A549 (cell line): ENCODE measurements around the gene PJVK. TPM values are rescaled to one million over a fixed set of nuclear protein-coding genes. Genes with fewer than 3 reads are reported as not detected.

Experiments used
- ATAC-seq, 2 experiments: fragments of 200-7000 bp in 1 of 2; fragments of >200 bp in 1 of 2; cut with Nextera tagmentation in 1 of 2; cut with Tn5 transposase in 1 of 2; 3 replicates each; pipeline versions ENCODE4 v1.8.0 to v1.9.1; 2018 to 2020; ENCODE audit warnings: mild to moderate bottlenecking in 1 of 2, moderate library complexity in 1 of 2
- CTCF ChIA-PET: fragments of 300-600 bp; sonication (Branson Sonifier 250); formaldehyde crosslinking; extraction: SDS; loops from one replicate; lab custom pipeline; 2021; ENCODE audit warnings: antibody characterized with exemption, inconsistent platforms; lab: Yijun Ruan, JAX
- POLR2A ChIA-PET: fragments of 350-600 bp; formaldehyde crosslinking; extraction: SDS; loops from one replicate; lab custom pipeline; 2021; ENCODE audit warnings: antibody characterized with exemption, inconsistent platforms; lab: Yijun Ruan, JAX
- DNase-seq, 2 experiments: peaks; one replicate each; pipeline versions ENCODE4 v3.0.0 to v3.0.0-alpha.2; 2011 to 2016; ENCODE audit warnings: low read depth in 1 of 2, low spot score in 1 of 2
- FAIRE-seq: peaks from 2 replicates; lab custom pipeline; 2011; peaks lifted over from hg19 to GRCh38; lab: Jason Lieb, UNC
- H3K27ac ChIP-seq, 2 experiments: fragments of >200 bp; sonication (Bioruptor Twin); formaldehyde crosslinking; 3 replicates each; pipeline ENCODE4 v1.5.1; 2016 to 2017
- H3K4me1 ChIP-seq: fragments of >200 bp; sonication (Bioruptor Twin); formaldehyde crosslinking; 3 replicates; pipeline ENCODE4 v1.6.1; 2016
- H3K4me2 ChIP-seq: fragments of >200 bp; sonication (Bioruptor Twin); formaldehyde crosslinking; 3 replicates; pipeline ENCODE4 v1.6.1; 2016
- H3K4me3 ChIP-seq: fragments of >200 bp; sonication (Bioruptor Twin); formaldehyde crosslinking; 3 replicates; pipeline ENCODE4 v1.5.1; 2016
- H3K9me3 ChIP-seq: fragments of >200 bp; sonication (Bioruptor Twin); formaldehyde crosslinking; 3 replicates; pipeline ENCODE4 v1.6.1; 2016
- CBX8 ChIP-seq: fragments of 200-600 bp; sonication (generic); IDR thresholded peaks from 2 replicates; pipeline ENCODE4 v1.6.1; 2016
- CHD2 ChIP-seq: fragments of 150-350 bp; IDR thresholded peaks from 2 replicates; pipeline ENCODE4 v1.6.1; 2014; ENCODE audit warnings: low read length; ENCODE audit not compliant: partially characterized antibody
- EHF ChIP-seq: fragments of 250-450 bp; sonication (Bioruptor Pico); IDR thresholded peaks from 2 replicates; pipeline ENCODE4 v1.5.0; 2020; ENCODE audit warnings: mild to moderate bottlenecking
- EP300 ChIP-seq, 2 experiments: fragments of >200 bp; sonication (Bioruptor Twin); formaldehyde crosslinking; IDR thresholded peaks; 2 replicates in 1 of 2; 3 replicates in 1 of 2; pipeline ENCODE4 v1.6.1; 2016 to 2017
- GATA3 ChIP-seq: IDR thresholded peaks from 2 replicates; pipeline ENCODE4 v1.6.1; 2012; ENCODE audit warnings: borderline replicate concordance
- HEYL ChIP-seq: fragments of 250-450 bp; sonication (Bioruptor Pico); IDR thresholded peaks from 2 replicates; pipeline ENCODE4 v1.8.0; 2021; ENCODE audit warnings: mild to moderate bottlenecking, moderate library complexity
- HOXB13 ChIP-seq: fragments of 250-450 bp; sonication (Bioruptor Pico); IDR thresholded peaks from 2 replicates; pipeline ENCODE4 v1.5.0; 2020; ENCODE audit warnings: low read depth, mild to moderate bottlenecking, moderate library complexity
- HOXB5 ChIP-seq: fragments of 250-450 bp; sonication (Bioruptor Pico); IDR thresholded peaks from 2 replicates; pipeline ENCODE4 v1.5.0; 2020; ENCODE audit warnings: mild to moderate bottlenecking, moderate library complexity
- KDM1A ChIP-seq: fragments of 200-600 bp; sonication (generic); IDR thresholded peaks from 2 replicates; pipeline ENCODE4 v1.6.1; 2016; ENCODE audit warnings: low read depth, mild to moderate bottlenecking
- KDM5A ChIP-seq: fragments of 200-600 bp; sonication (generic); IDR thresholded peaks from 2 replicates; pipeline ENCODE4 v1.6.1; 2016; ENCODE audit warnings: antibody characterized with exemption, mild to moderate bottlenecking
- MAZ ChIP-seq: fragments of 150-350 bp; IDR thresholded peaks from 2 replicates; pipeline ENCODE4 v1.6.1; 2014; ENCODE audit warnings: antibody characterized with exemption, low read depth, low read length, borderline replicate concordance
- MYC ChIP-seq: IDR thresholded peaks from 2 replicates; pipeline ENCODE4 v1.6.1; 2012; ENCODE audit warnings: mild to moderate bottlenecking, inconsistent platforms, low read length, improper control_type of control experiment, borderline replicate concordance
- RFX5 ChIP-seq: fragments of 450-650 bp; IDR thresholded peaks from 2 replicates; pipeline ENCODE4 v1.7.1; 2014; ENCODE audit warnings: antibody characterized with exemption, mild to moderate bottlenecking, moderate library complexity
- TFCP2L1 ChIP-seq: fragments of 250-450 bp; sonication (Bioruptor Pico); IDR thresholded peaks from 2 replicates; pipeline ENCODE4 v1.5.0; 2021; ENCODE audit warnings: mild to moderate bottlenecking
- TP53 ChIP-seq: fragments of 250-450 bp; sonication (Bioruptor Pico); IDR thresholded peaks from 2 replicates; pipeline ENCODE4 v1.5.0; 2021; ENCODE audit warnings: mild to moderate bottlenecking, moderate library complexity
- WGBS: methylation state at CpG from one replicate; pipeline ENCODE4 v1.1.6; 2017; ENCODE audit errors: missing lambda C conversion rate; 5-methylcytosine and 5-hydroxymethylcytosine counted together
- polyA plus RNA-seq, 4 experiments: library from polyadenylated mRNA; depleted of rRNA in 3 of 4; stranded (reverse); fragments of >200 nt; fragmentation: RNase III in 1 of 4; extraction: RNeasy Plus Mini Kit Qiagen cat#74134 plus additional on column Dnase treatment in 1 of 4; gene quantifications; 2 replicates in 3 of 4; 3 replicates in 1 of 4; pipeline ENCODE4 v1.2.3, GENCODE V29; 2011 to 2017
- TF ChIP-seq, protein P1 (sequence below): IDR thresholded peaks from 2 replicates; pipeline ENCODE4 v1.6.1; 2012
- TF ChIP-seq, protein P2 (sequence below): fragments of 450-650 bp; IDR thresholded peaks from 2 replicates; pipeline ENCODE4 v1.6.1; 2014; ENCODE audit warnings: antibody characterized with exemption
- TF ChIP-seq, protein P3 (sequence below): fragments of >200 bp; sonication (Bioruptor Twin); formaldehyde crosslinking; IDR thresholded peaks from 3 replicates; pipeline ENCODE4 v1.5.1; 2016
- TF ChIP-seq, protein P4 (sequence below): IDR thresholded peaks from 2 replicates; pipeline ENCODE4 v1.6.1; 2012; ENCODE audit warnings: low read depth, borderline replicate concordance

Gene PJVK
- polyA plus RNA-seq, 2 of the 4 experiments (the other 2 are of a cell fraction) = 3.6 to 10.1 TPM

DNA sequence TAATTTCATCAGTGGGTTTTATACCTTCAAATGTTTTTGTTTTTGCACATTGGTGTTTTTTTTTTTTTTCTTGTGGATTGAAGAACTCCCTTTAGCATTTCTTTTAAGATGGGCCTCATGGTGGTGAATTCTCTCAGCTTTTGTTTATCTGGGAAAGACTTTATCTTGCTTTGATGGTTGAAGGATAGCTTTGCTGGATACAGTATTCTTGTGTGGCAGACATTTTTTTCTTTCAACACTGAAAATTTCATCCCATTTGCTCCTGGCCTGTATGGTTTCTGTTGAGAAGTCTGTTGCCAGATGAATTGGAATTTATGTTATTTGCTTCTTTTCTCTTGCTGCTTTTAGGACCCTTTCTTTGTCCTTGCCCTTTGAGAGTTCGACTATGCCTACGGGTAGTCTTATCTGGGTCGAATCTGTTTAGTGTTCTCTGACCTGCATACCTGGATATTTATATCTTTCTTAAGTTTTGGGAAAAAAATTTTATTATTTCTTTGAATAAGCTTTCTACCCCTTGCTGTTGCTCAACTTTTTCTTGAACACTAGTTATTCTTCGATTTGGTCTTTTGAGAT lies 25.8 kb upstream of the PJVK start:
- H3K27ac ChIP-seq = no peak overlapping the region
- ChIA-PET POLR2A (no interaction called here), CTCF (interaction anchor here (0.6 to 8.5 kb wide), 5 partner anchors 10 to 1031 kb away, joined by 3 to 52 read pairs (median 3); no protein-coding TSS in a partner anchor)
- H3K9me3 ChIP-seq = no peaks in the 10 kb centered on the region
- FAIRE-seq (no peak), DNase-seq (no peak), ATAC-seq (no peak)
- H3K4me2 ChIP-seq = no peak overlapping the region
- H3K4me1 ChIP-seq = no peaks in the 10 kb centered on the region
- no peak overlapping the region for H3K4me3 ChIP-seq
- 81% methylated on average over 4 of the region's 4 CpGs for WGBS
- TF ChIP-seq, protein P1, sequence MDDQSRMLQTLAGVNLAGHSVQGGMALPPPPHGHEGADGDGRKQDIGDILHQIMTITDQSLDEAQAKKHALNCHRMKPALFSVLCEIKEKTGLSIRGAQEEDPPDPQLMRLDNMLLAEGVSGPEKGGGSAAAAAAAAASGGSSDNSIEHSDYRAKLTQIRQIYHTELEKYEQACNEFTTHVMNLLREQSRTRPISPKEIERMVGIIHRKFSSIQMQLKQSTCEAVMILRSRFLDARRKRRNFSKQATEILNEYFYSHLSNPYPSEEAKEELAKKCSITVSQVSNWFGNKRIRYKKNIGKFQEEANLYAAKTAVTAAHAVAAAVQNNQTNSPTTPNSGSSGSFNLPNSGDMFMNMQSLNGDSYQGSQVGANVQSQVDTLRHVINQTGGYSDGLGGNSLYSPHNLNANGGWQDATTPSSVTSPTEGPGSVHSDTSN = no peak
- TF ChIP-seq, protein P2, sequence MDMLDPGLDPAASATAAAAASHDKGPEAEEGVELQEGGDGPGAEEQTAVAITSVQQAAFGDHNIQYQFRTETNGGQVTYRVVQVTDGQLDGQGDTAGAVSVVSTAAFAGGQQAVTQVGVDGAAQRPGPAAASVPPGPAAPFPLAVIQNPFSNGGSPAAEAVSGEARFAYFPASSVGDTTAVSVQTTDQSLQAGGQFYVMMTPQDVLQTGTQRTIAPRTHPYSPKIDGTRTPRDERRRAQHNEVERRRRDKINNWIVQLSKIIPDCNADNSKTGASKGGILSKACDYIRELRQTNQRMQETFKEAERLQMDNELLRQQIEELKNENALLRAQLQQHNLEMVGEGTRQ = no peak
- TF ChIP-seq, protein P3, sequence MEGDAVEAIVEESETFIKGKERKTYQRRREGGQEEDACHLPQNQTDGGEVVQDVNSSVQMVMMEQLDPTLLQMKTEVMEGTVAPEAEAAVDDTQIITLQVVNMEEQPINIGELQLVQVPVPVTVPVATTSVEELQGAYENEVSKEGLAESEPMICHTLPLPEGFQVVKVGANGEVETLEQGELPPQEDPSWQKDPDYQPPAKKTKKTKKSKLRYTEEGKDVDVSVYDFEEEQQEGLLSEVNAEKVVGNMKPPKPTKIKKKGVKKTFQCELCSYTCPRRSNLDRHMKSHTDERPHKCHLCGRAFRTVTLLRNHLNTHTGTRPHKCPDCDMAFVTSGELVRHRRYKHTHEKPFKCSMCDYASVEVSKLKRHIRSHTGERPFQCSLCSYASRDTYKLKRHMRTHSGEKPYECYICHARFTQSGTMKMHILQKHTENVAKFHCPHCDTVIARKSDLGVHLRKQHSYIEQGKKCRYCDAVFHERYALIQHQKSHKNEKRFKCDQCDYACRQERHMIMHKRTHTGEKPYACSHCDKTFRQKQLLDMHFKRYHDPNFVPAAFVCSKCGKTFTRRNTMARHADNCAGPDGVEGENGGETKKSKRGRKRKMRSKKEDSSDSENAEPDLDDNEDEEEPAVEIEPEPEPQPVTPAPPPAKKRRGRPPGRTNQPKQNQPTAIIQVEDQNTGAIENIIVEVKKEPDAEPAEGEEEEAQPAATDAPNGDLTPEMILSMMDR = no peak
- TF ChIP-seq CBX8 (no peak), TP53 (no peak)

DNA sequence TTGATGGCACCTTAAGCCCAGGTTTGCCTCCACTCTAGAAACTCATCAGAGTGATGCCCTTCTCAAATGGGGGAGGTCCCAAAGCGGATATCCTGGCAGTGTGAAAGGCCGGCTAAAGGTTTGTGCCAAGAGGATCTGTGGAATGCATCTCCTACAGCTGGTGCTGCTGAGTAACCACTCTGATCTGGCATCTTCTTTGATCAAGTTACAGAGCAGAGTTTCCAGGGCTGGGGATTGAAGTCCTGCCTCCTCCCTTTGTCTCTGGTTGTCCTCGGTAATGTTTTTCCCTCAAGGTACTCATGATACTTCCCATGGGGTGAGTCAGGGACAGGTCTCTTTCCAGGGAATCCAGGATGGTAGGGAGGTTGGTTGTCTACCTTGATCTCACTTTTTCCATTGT lies 24.8 kb upstream of the PJVK start:
- POLR2A ChIA-PET = no interaction called here
- H3K4me3 ChIP-seq = no peak overlapping the region
- 95% methylated on average over 3 of the region's 3 CpGs for WGBS
- ATAC-seq = no peak
- TF ChIP-seq, protein P3 = no peak
- TF ChIP-seq KDM1A = no peak
- no peak for TF ChIP-seq EP300 (IDR thresholded peaks at IDR 0.05)
- no peak for TF ChIP-seq HEYL (CRISPR knock-in tag)
- no peak for TF ChIP-seq MAZ
- TF ChIP-seq RFX5 = no peak
- no peak for TF ChIP-seq MYC
- TF ChIP-seq TFCP2L1 = no peak
- TF ChIP-seq KDM5A = no peak
- no peak for TF ChIP-seq EHF (CRISPR knock-in tag)
- TF ChIP-seq HOXB13 = no peak
- no peak for TF ChIP-seq CHD2
- no peak for TF ChIP-seq HOXB5
- no peak for TF ChIP-seq GATA3
- TF ChIP-seq, protein P4, sequence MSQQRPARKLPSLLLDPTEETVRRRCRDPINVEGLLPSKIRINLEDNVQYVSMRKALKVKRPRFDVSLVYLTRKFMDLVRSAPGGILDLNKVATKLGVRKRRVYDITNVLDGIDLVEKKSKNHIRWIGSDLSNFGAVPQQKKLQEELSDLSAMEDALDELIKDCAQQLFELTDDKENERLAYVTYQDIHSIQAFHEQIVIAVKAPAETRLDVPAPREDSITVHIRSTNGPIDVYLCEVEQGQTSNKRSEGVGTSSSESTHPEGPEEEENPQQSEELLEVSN = no peak
- TF ChIP-seq, all 56 proteins: peak for 0
- no peak for FAIRE-seq
- Histone ChIP-seq H3K27ac (no peak overlapping the region), H3K4me1 (no peaks in the 10 kb centered on the region), H3K4me2 (no peak overlapping the region), H3K9me3 (no peaks in the 10 kb centered on the region)
- CTCF ChIA-PET = interaction anchor here (1.2 to 8.5 kb wide), 2 partner anchors 8 to 12 kb away, joined by 3 to 52 read pairs; no protein-coding TSS in a partner anchor
- DNase-seq = no peak
